Breast epithelium (tissue), 3 donors: Measurements from ENCODE around the gene S100A1.

ENCODE experiments used
- CTCF ChIP-seq, 3 donors: fragments of 450-650 bp; IDR thresholded peaks; one replicate each; pipeline ENCODE4 v1.5.1; 2016 to 2017; ENCODE audit warnings: antibody characterized with exemption in 3 of 3, mild to moderate bottlenecking in 3 of 3, moderate library complexity in 3 of 3
- POLR2A ChIP-seq: fragments of 450-650 bp; IDR thresholded peaks from one replicate; pipeline ENCODE4 v1.6.1; 2016; ENCODE audit warnings: antibody characterized with exemption, mild to moderate bottlenecking, moderate library complexity
- POLR2AphosphoS5 ChIP-seq, 3 donors: sonication (generic); formaldehyde crosslinking; IDR thresholded peaks; one replicate each; pipeline ENCODE4 v1.6.1; 2017; ENCODE audit warnings: antibody characterized with exemption in 3 of 3

- TF ChIP-seq CTCF (IDR thresholded peaks at IDR 0.05) (no peak), POLR2A (no peak), POLR2AphosphoS5 (IDR thresholded peaks at IDR 0.05) (peak; percentile 60 to 62 (median 60))
Observed at GRCh38 chr1:153608742-153609584, 19.3 kb upstream of the S100A1 start.
